Measurements from ENCODE around the gene SRSF9.
"Not testable (repeated sequence)": the region's sequence is repeated elsewhere in the genome, so short reads cannot be mapped to it uniquely, and the experiment has no call there.

DNA sequence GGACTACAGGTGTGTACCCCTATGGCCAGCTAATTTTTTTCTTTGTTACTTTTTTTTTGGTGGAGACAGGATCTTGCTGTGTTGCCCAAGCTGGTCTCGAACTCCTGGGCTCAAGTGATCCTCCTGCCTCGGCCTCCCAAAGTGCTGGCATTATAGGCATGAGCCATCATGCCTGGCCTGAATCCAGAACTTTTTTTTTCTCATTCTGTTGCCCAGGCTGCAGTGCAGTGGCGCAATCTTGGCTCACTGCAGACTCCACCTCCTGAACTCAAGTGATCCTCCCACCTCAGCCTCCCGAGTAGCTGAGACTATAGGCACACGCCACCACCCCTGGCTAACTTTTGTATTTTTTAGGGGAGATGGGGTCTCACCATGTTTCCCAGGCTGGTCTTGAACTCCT lies 17.0 kb downstream of the SRSF9 start:
- TF ChIP-seq FOXM1 (IDR thresholded peaks at IDR 0.05; ENCODE audit: low read depth); RXRA (IDR thresholded peaks at IDR 0.05; ENCODE audit: borderline replicate concordance, low read depth); YY1 (IDR thresholded peaks at IDR 0.05; ENCODE audit: low read depth); RAD21 (IDR thresholded peaks at IDR 0.05; ENCODE audit: low read length); NFIC (IDR thresholded peaks at IDR 0.05; ENCODE audit: borderline replicate concordance); RCOR1 (IDR thresholded peaks at IDR 0.05; ENCODE audit: low read length); FOSL2 (IDR thresholded peaks at IDR 0.05; ENCODE audit: borderline replicate concordance, low read depth); TAF1 (IDR thresholded peaks at IDR 0.05; ENCODE audit: borderline replicate concordance, low read depth, low read length); SMC3 (IDR thresholded peaks at IDR 0.05; ENCODE audit: low read depth, low read length); TEAD4 (IDR thresholded peaks at IDR 0.05; ENCODE audit: borderline replicate concordance, insufficient read depth): not testable (repeated sequence)
- TF ChIP-seq, protein P1, sequence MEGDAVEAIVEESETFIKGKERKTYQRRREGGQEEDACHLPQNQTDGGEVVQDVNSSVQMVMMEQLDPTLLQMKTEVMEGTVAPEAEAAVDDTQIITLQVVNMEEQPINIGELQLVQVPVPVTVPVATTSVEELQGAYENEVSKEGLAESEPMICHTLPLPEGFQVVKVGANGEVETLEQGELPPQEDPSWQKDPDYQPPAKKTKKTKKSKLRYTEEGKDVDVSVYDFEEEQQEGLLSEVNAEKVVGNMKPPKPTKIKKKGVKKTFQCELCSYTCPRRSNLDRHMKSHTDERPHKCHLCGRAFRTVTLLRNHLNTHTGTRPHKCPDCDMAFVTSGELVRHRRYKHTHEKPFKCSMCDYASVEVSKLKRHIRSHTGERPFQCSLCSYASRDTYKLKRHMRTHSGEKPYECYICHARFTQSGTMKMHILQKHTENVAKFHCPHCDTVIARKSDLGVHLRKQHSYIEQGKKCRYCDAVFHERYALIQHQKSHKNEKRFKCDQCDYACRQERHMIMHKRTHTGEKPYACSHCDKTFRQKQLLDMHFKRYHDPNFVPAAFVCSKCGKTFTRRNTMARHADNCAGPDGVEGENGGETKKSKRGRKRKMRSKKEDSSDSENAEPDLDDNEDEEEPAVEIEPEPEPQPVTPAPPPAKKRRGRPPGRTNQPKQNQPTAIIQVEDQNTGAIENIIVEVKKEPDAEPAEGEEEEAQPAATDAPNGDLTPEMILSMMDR (IDR thresholded peaks at IDR 0.05) = not testable (repeated sequence)
- TF ChIP-seq, protein P2, sequence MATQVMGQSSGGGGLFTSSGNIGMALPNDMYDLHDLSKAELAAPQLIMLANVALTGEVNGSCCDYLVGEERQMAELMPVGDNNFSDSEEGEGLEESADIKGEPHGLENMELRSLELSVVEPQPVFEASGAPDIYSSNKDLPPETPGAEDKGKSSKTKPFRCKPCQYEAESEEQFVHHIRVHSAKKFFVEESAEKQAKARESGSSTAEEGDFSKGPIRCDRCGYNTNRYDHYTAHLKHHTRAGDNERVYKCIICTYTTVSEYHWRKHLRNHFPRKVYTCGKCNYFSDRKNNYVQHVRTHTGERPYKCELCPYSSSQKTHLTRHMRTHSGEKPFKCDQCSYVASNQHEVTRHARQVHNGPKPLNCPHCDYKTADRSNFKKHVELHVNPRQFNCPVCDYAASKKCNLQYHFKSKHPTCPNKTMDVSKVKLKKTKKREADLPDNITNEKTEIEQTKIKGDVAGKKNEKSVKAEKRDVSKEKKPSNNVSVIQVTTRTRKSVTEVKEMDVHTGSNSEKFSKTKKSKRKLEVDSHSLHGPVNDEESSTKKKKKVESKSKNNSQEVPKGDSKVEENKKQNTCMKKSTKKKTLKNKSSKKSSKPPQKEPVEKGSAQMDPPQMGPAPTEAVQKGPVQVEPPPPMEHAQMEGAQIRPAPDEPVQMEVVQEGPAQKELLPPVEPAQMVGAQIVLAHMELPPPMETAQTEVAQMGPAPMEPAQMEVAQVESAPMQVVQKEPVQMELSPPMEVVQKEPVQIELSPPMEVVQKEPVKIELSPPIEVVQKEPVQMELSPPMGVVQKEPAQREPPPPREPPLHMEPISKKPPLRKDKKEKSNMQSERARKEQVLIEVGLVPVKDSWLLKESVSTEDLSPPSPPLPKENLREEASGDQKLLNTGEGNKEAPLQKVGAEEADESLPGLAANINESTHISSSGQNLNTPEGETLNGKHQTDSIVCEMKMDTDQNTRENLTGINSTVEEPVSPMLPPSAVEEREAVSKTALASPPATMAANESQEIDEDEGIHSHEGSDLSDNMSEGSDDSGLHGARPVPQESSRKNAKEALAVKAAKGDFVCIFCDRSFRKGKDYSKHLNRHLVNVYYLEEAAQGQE (IDR thresholded peaks at IDR 0.05; ENCODE audit: low read depth, low read length) = not testable (repeated sequence)
- TF ChIP-seq, protein P3, sequence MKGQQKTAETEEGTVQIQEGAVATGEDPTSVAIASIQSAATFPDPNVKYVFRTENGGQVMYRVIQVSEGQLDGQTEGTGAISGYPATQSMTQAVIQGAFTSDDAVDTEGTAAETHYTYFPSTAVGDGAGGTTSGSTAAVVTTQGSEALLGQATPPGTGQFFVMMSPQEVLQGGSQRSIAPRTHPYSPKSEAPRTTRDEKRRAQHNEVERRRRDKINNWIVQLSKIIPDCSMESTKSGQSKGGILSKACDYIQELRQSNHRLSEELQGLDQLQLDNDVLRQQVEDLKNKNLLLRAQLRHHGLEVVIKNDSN (IDR thresholded peaks at IDR 0.05; ENCODE audit: borderline replicate concordance, low read depth) = not testable (repeated sequence)
